DND-41 (cell line): Measurements from ENCODE around the gene PRTN3.

Experiments
- ATAC-seq: fragments of 200-7000 bp; cut with Tn5 transposase; 3 replicates; pipeline ENCODE4 v1.9.1; 2021; ENCODE audit warnings: low read depth; ENCODE audit not compliant: insufficient read depth
- DNase-seq: peaks from one replicate; pipeline ENCODE4 v3.0.0-alpha.2; 2020
- H2AFZ ChIP-seq: 2 replicates; pipeline ENCODE4 v1.6.0; 2012; ENCODE audit warnings: low read depth, low read length
- H3K27ac ChIP-seq: 2 replicates; pipeline ENCODE4 v1.5.1; 2012; ENCODE audit warnings: low read length, inconsistent platforms
- H3K27me3 ChIP-seq: fragments of 200-600 bp; sonication (generic); 2 replicates; pipeline ENCODE4 v1.6.0; 2012; ENCODE audit warnings: low read length, mild to moderate bottlenecking, inconsistent platforms; ENCODE audit not compliant: insufficient read depth, poor library complexity
- H3K36me3 ChIP-seq: 2 replicates; pipeline ENCODE4 v1.5.1; 2012; ENCODE audit warnings: low read length, inconsistent platforms; ENCODE audit not compliant: insufficient read depth
- H3K4me1 ChIP-seq: 2 replicates; pipeline ENCODE4 v1.5.1; 2012; ENCODE audit warnings: mild to moderate bottlenecking, low read length; ENCODE audit not compliant: insufficient read depth
- H3K4me2 ChIP-seq: 2 replicates; pipeline ENCODE4 v1.6.0; 2012; ENCODE audit warnings: mild to moderate bottlenecking, moderate library complexity, low read length, inconsistent platforms; ENCODE audit not compliant: insufficient read depth
- H3K4me3 ChIP-seq, 2 experiments: fragments of 200-600 bp in 1 of 2; shearing (Covaris generic) in 1 of 2; 2 replicates each; pipeline ENCODE4 v1.5.1; 2012 to 2016; ENCODE audit warnings: inconsistent platforms in 2 of 2, low read length in 2 of 2, mild to moderate bottlenecking in 2 of 2, low read depth in 1 of 2, moderate library complexity in 1 of 2
- H3K79me2 ChIP-seq: 2 replicates; pipeline ENCODE4 v1.6.0; 2012; ENCODE audit warnings: low read length, inconsistent platforms; ENCODE audit not compliant: insufficient read depth
- H3K9ac ChIP-seq: 2 replicates; pipeline ENCODE4 v1.6.0; 2012; ENCODE audit warnings: low read depth, mild to moderate bottlenecking, inconsistent platforms, low read length, moderate library complexity
- H3K9me3 ChIP-seq: 2 replicates; pipeline ENCODE4 v1.5.1; 2012; ENCODE audit warnings: low read length, moderate library complexity, mild to moderate bottlenecking, inconsistent platforms; ENCODE audit not compliant: insufficient read depth, severe bottlenecking
- H4K20me1 ChIP-seq: 2 replicates; pipeline ENCODE4 v1.6.0; 2012; ENCODE audit warnings: low read length; ENCODE audit not compliant: insufficient read depth
- EZH2 ChIP-seq: IDR thresholded peaks from 3 replicates; pipeline ENCODE4 v1.6.1; 2012; ENCODE audit warnings: borderline replicate concordance, low read depth, mild to moderate bottlenecking, moderate library complexity, low read length, inconsistent platforms; ENCODE audit not compliant: severe bottlenecking
- TF ChIP-seq, protein P1 (sequence below): IDR thresholded peaks from 2 replicates; pipeline ENCODE4 v1.5.1; 2012; ENCODE audit warnings: borderline replicate concordance, low read length, moderate library complexity, mild to moderate bottlenecking; ENCODE audit not compliant: poor library complexity, severe bottlenecking; ENCODE audit errors: extremely low read depth

PRTN3 gene

DNA sequence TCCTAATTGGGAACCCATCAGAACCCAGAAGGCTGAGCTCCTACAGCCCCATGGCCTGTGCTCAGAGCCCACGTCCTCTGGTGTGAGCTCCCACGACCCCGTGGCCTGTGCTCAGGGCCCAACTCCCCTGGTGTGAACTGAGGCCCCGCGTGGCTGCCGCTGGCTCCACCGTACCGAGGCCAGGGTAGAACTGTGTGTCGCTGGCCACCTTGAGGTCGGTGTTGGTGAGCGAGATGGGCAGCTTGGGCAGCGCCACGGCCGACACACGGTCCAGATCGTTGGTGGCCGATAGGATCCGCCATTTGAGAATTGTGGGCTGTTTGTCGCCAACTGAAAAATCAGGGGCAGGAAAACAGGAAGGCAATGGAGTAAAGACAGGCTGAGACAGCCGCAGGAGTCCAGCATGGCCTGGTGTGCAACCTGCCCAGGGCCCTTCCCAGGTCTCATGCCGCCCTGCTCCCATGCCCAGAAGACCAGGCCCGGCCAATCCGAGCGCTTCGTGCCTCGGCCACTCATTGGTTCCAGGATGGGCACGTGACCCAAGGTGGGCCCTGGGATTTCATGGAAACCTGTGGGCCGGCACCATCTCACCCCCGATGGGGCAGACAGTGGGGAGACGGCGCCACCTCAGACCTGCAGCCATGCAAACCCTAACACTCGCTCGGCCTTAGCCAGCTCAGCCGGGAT is 40.7 kb downstream of the PRTN3 start:
- Histone ChIP-seq H3K27me3 (no peaks in the 10 kb centered on the region), H3K4me2 (no peak overlapping the region), H3K4me3 (no peak overlapping the region), H3K9me3 (no peaks in the 10 kb centered on the region), H2AFZ (no peak overlapping the region), H3K9ac (no peak overlapping the region), H3K4me1 (no peaks in the 10 kb centered on the region), H3K79me2 (no peaks in the 10 kb centered on the region), H4K20me1 (peaks cover 5% of the 10 kb centered on the region; the same call in 1 of the 2 replicates), H3K27ac (no peak overlapping the region), H3K36me3 (peaks cover 69% of the 10 kb centered on the region)
- TF ChIP-seq, protein P1, sequence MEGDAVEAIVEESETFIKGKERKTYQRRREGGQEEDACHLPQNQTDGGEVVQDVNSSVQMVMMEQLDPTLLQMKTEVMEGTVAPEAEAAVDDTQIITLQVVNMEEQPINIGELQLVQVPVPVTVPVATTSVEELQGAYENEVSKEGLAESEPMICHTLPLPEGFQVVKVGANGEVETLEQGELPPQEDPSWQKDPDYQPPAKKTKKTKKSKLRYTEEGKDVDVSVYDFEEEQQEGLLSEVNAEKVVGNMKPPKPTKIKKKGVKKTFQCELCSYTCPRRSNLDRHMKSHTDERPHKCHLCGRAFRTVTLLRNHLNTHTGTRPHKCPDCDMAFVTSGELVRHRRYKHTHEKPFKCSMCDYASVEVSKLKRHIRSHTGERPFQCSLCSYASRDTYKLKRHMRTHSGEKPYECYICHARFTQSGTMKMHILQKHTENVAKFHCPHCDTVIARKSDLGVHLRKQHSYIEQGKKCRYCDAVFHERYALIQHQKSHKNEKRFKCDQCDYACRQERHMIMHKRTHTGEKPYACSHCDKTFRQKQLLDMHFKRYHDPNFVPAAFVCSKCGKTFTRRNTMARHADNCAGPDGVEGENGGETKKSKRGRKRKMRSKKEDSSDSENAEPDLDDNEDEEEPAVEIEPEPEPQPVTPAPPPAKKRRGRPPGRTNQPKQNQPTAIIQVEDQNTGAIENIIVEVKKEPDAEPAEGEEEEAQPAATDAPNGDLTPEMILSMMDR, result no peak
- no peak for TF ChIP-seq EZH2
- no peak for DNase-seq
- ATAC-seq, result no peak

DNA sequence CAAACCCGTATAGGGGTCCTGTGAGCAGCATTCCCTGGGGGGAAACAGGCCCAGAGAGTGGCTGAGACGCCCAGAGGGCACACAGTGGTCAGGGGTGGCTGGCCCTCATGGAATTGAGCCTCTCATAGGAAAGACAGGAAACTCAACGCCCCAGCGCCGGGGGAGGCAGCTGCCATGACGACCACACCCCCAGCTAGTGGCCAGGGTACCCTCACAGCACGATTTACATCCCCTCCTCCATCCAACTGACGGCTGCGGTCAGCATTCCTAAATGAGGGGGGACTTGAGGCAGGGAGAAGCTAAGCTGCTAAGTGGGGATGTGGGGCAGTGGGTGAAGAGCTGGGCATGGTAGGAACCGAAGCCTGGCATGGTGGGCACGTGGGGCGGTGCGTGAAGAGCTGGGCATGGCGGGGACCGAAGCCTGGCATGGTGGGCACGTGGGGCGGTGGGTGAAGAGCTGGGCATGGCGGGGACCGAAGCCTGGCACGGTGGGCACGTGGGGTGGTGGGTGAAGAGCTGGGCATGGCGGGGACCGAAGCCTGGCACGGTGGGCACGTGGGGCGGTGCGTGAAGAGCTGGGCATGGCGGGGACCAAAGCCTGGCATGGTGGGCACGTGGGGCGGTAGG is 42.2 kb downstream of the PRTN3 start:
- H3K4me1 ChIP-seq, result no peaks in the 10 kb centered on the region
- ATAC-seq (no peak), DNase-seq (no peak)
- H3K9me3 ChIP-seq, result no peaks in the 10 kb centered on the region
- TF ChIP-seq, protein P1, result no peak
- TF ChIP-seq EZH2, result no peak
- H4K20me1 ChIP-seq, result peaks cover 5% of the 10 kb centered on the region; the same call in 1 of the 2 replicates
- H2AFZ ChIP-seq, result no peak overlapping the region
- H3K36me3 ChIP-seq, result peaks cover 76% of the 10 kb centered on the region
- H3K4me3 ChIP-seq, result no peak overlapping the region
- no peak overlapping the region for H3K9ac ChIP-seq
- no peaks in the 10 kb centered on the region for H3K79me2 ChIP-seq
- no peak overlapping the region for H3K27ac ChIP-seq
- no peaks in the 10 kb centered on the region for H3K27me3 ChIP-seq
- no peak overlapping the region for H3K4me2 ChIP-seq

DNA sequence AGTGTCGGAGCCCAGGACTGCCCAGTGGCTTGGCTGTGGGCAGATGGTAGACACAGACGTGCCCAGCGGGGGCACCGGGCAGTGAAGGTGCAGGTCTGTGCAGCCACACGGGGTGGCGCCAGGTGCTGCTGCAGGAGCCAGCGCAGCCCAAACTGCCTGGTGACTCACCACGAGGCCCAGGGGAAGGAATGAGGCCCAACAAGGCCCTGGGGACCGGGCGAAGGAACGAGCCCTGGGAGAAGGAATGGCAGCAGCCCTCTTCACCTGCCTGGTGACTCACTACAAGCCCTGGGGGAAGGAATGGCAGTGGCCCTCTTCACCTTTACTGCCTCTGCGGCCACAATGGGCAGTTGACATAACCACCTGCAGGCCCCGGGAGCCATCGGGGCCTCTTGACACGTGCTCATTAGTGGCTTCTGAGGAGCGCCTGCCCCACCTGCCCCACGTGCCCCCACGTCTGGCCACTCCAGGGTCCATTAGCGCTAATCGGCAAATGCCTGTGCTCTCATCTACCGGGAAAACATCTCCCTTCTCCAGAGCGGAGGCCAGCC is 42.9 kb downstream of the PRTN3 start:
- H3K4me2 ChIP-seq, result no peak overlapping the region
- peaks cover 5% of the 10 kb centered on the region; the same call in 1 of the 2 replicates for H4K20me1 ChIP-seq
- TF ChIP-seq, protein P1, result no peak
- no peak for TF ChIP-seq EZH2
- H3K27me3 ChIP-seq, result no peaks in the 10 kb centered on the region
- H3K36me3 ChIP-seq, result peaks cover 80% of the 10 kb centered on the region
- H3K79me2 ChIP-seq, result no peaks in the 10 kb centered on the region
- ATAC-seq (no peak), DNase-seq (no peak)
- no peak overlapping the region for H2AFZ ChIP-seq
- H3K27ac ChIP-seq, result no peak overlapping the region
- no peak overlapping the region for H3K4me3 ChIP-seq
- H3K4me1 ChIP-seq, result no peaks in the 10 kb centered on the region
- no peaks in the 10 kb centered on the region for H3K9me3 ChIP-seq
- H3K9ac ChIP-seq, result no peak overlapping the region
